HG02973 (cell line): ENCODE data around the gene SHF.

Source experiments
- ATAC-seq: cut with Tn5 transposase; IDR thresholded peaks from one replicate; pipeline ENCODE4 v1.9.1; 2021; ENCODE audit warnings: moderate library complexity; ENCODE audit not compliant: unreplicated experiment

Gene SHF

DNA sequence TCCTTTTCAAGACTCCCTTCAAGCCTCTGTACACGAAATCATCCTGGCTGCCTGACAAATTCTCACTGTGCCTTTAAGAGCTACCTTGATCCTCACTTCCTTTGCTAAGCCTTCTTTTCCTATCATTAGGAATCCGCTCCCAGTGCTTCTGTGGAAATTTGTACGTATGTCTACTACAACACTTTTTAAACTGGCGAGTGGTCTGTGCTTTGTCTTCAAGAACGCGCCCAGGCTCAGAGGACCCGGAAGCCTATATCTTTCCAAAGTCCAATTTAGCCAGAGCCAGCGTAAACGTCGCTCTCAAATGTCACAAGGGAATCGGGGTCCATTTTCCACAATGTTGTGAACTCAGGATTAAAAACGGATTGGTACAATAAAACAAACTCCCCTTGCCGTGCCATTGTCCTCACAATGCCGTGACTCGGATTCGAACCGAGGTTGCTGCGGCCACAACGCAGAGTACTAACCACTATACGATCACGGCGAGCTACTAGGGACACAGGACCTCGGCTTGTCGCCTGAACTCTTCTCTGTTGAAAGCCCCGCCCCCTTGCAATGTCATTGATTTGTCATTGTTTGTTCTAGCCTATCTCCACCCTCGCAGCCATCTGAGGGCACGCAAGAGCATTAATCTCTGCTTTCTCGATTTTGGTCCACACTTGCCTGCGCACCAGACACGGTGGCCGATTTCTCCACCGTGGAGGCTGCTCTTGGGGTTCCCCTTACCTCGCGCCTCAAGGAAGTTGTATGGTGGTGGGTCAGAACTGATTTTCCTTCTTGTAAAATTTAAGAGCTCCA is 12.4 kb upstream of the SHF start:
- peak; percentile 36 for ATAC-seq

DNA sequence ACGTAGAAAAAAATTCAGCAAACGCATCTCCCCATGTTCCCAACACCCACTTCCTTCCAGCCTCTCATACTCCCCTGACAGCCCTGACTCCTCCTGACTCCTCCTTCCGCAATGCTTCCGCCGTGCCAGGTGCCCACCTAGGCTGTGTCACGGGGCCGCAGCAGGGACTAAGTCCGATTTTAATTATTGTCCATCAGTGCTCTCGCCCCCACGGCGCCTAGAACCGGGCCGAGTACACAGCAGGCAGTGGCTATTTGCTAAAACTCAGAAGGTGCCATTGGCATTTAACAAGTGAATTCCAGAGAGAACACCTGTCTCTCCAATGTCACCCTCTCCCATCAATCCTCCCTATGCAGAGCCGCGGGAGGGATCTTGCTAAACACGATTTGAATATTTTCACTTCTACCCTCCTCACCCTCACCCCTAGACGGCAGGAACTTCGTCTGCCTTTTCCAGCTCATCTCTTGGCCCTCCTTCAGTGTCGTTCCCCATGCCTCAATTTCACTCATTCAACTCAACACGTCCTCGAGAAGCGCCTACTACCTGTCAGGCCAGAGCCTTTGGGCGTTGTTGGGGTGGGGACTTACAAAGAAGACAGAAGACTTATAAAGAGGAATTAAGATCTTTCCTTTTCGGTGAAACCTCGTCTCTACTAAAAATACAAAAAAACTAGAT is 11.5 kb upstream of the SHF start:
- peak; percentile 10 for ATAC-seq

DNA sequence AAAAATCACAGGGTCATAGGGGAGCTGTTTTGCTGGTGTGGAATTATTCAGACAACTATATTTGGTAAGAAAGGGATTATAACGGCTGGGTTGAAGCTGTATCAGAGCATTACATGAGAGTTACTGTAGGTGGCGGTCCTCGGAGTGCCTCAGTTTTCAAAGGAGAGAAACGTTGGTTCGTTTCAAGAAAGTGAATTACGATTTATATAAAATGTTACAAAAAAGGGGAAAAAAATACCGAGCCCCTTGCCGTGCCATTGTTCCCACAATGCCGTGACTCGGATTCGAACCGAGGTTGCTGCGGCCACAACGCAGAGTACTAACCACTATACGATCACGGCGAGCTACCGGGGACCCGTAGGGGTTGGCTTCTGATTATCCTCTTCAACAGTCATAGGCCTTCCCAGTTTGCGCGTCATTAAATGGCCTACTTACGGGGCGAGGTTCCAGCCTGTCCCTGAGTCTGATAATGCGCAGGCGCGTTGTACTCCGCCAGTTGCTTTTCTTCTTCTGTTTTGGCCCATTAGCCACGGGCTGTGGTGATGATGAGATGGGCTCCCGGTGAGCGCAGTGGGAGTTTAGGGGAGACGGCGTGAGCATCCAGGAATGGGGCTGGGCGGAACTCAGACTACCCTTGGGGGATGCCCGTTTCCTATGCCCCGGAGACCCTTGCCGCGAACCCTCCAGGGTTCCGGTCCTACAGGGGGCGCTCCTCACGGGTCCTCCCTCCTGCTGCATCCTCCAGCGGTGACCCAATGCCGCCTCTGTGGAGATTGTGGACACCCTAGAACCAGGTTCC is 10.8 kb upstream of the SHF start:
- peak; percentile 49 for ATAC-seq

DNA sequence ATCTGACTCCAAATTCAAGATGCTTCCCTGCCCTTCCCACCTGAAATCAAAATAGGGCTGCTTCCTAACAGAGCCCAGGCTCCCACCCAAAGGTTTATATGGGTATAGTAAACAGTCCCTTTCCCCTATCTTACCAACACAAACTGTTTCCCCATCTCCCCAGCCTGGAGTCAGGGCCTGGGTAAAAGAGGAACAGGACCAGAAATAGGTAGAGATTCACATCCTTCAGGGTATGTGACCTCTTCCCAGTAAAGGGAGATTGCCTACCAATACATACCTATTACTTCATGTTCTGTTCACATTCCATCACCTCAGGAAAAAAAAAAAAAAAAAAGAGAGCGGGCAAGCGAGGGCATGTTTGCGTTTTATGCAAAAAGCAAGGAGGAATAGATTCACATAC is 9.7 kb upstream of the SHF start:
- ATAC-seq: no peak

DNA sequence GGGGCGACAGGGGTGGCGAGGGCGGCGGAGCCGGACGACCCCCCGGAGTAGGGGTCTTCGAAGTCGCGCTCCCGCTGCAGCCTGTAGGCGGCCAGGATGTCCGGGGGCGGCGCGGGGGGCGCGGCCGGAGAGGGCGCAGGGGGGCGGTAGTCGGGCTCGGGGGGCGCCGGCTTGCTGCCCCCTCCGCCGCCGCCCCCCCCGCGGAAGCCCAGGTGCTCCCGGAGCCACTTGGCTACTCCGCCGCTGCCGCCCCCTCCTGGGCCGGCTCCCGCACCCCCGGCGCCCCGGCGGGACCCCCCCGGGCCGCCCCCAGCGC is 230 bp downstream of the SHF start:
- ATAC-seq: no peak

DNA sequence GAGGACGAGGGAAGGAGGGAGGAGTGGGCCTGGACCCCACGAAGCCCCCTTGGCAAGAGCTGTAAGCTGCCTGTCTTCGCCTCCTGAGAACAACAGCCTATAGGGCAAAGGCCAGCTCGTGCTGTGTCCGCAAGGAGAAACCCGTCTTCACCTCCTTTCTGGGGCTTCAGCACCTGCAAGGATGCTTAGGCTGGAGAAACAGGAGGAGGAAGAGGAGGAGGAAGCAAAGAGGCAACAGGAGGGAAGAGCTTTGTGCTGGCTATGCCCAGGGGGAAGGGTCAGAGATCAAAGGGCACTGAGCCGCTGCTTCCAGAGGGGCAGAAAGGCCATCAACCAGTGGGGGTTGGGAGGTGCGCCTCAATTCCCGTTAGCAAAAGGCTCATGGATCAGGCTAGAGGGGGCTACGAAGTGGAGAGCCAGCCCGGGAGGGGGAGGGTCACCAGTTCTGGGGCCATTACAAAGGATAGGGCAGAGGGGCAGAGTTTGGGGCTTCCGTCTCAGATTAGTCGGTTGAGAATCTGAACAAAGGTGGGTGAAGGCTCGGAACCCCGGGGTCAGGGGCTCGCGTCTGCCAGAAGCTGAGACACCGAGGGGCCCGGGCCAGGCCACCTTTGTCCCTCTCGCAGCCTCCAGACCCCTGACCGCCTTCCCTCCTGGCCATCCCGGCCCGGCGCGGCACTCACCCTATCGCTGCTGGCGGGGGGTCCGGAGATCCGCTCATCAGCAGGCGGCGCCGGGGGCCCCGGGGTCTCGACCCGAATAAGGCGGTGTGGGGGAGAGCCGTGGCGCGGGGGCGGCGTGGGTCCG is 792 bp downstream of the SHF start:
- no peak for ATAC-seq

DNA sequence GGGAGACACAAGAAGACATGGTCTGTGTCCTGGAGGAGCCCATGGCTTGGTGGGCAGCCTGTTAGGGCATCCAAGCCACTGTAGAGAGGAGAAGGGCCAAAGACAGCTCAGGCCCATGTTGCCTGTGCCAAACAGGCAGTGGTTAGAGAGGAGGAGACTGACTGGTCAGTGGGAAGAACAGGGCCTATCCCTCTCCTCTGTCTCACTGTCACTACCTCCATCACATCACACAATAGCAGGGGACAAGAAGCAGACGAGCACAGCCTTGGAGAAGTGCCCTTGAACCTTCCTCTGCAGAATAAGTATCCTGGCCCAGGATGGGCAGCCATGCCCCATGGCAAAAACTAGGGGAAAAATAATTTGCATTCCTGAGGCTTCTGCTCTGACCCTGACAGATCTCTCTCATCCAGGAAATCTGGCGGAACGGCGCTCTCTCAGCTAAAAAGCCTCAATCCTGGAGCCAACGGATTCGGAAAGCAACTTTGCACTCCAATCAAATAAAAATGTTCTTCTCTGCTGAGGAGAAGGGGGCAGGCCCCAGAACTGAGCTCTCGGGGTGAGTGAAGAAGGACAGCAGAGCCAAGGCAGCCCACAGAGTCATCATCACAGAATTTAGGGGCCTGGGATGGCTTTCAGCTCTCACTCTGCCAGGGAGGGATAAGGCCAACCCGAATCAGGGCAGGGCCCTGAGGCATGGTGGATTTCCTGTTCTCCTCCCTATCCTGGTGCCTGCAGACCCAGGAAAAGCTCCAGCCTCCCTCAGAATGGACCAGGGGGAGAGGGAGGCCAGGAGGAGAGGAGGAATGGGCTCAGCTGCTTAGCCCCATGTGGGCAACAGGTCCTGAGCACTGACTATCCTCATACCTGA is 1.6 kb downstream of the SHF start:
- ATAC-seq: no peak

DNA sequence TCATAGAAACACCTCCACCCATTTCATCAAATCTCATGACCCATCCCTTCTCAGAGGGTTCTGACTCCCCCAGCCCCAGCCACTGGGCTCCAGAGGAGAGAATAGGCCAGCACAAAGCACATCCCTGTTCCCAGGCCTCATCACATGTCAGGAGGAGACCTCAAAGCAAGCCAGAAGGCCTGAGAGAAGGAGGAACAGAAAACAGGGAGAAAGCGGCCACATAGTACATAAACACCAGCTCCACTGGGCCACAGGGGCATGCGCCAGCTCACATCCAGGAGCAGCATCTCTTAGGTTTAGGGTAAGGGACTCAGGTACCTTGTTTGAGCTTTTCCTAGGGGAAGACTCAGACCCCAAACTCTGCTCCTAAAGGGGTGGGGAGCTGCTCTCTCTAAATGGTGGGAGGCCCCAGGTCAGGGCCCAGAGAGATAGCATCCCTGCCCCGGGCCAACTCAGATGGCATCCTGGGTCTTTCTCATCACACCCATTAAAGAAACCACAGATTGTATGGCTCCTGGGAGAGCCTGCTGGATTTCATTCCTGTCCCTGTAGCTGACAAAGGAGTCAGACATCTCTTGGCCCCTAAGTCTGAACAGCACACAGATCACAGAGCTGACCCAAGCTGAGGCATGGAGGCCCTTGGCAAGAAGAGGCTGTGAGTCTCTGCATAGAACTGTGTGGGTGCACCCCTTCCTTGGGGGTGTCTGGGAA is 2.5 kb downstream of the SHF start:
- no peak for ATAC-seq

DNA sequence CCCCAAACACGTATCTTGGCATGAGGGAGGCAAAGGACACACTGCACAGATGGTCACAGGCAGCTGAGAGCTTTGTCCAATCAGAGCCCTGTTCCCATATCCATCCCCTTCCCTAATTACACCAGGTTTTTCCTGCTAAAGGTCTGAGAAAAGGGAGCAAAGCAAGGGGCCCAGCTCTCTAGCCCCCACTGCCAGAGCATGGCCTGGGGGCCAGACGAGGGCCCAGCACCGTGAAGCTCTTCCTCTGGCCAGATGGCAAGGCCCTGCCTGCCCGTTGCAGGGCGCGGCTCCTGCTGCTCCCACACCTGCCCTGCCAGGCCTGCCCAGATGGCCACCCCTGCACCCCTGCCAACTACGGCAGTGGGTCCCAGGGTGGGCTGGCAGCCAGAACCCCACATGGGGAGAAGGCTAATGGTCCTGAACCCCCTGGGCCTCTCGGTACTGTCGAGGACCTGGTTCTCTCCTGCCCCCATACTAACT is 3.2 kb downstream of the SHF start:
- no peak for ATAC-seq

DNA sequence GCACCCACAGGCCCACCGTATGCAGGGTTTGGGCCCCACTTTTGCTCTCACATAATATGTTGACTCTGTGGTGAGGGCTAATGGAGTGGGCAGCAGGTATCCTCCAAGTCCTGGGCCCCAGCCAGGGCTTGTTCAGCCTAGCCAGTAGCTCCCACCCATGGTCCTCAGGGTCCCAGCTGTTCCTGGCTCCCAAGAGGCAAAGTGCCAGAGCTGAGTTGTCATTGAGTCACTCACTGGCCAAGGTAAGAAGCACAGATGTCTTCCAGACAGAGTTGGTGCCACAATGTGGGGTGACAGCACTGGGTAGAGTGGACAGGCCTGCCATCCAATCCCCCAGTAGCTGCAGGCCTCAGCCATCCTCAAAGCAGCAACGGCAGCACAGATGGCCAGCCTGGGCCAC is 4.3 kb downstream of the SHF start:
- ATAC-seq: no peak

DNA sequence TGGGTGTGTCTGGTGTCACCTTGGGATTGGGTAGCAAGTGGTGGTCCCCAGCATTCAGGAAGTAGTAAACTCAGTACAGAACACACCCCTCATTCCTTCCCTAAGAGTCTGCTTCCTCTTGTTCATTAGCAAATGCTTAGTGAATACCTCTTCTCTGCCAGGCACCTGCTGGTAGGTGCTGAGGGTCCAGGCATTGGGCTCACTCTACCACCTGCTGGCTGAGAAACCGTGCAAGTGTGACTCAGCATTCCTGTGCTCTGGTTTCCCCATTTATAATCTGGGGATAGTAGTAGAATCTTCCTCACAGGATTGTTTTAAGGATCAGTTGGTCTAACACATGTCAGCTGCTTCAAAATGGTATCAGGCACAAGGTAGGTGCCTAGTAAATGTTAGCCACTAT is 4.8 kb downstream of the SHF start:
- no peak for ATAC-seq

DNA sequence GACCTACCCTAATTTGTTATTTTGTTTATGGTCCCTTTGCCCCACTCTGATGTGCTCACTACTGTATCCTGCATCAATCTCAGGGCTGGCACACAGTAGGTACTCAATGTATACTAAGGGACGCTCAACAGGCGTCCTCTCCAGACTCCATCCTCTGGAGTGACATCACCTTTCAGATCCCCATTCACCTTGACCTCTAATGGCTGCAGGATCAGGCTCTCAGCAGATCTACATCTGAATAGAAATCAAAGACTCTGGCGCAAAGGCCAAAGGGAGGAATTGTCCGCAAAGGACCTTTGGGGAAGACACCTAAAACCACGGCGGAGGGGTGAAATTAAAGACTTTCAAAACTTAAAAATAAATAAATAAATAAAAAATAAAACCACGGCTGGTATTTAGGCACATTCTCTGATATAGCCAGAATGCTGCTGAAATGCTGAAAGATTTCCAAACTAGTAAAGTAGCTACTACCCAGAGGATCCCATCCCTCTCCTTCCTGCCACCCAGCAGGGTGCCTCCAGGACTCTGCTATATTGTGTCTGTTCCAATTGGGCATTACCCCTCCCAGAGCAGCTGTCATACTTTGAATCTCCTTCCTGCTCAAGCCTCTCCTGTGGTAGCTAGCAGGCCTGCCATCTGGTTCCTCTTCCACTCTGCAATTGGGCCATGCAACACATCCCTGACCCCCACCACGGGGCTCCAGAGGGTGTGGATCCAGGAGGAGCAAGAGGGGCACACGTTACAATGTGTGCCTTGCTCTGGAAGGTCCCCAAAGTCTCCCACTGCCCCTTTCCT is 6.1 kb downstream of the SHF start:
- ATAC-seq: no peak

DNA sequence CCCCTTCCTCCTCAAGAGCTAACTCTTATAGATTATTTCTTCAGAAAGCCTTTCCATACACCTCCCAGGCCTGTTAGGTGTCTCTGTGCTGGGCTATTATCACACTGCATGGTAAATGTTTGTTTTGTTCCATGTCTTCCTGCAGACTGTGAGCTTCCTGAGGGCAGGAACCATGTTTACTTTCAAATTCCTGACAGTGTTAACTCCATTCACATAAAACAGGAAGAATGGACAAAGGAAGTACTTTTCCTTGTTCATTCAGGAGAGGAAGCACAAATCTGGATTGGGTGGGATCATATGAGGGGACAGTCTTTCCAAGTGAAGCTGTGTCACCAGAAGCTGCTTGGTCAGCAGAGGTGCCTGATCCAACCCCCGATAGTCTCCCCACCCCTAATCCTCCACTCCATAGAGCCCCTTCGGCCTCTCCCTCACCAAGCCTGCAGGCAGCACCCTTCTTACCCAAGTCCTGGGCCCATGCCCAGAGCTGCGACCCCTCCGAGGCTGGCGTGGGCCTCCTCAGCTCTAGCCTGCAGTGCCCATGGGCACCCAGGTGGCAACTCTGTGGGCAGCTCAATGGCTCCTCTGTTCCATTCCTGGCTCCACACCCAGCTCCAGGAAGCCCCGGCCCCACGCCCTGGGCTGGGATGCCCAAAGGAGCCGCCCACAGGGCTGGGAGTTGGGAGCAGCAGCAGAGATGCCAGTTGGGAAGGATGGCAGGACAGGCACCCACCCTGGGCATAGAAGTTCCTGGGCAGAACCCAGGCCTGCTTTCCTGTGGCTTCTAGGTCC is 6.9 kb downstream of the SHF start:
- no peak for ATAC-seq

DNA sequence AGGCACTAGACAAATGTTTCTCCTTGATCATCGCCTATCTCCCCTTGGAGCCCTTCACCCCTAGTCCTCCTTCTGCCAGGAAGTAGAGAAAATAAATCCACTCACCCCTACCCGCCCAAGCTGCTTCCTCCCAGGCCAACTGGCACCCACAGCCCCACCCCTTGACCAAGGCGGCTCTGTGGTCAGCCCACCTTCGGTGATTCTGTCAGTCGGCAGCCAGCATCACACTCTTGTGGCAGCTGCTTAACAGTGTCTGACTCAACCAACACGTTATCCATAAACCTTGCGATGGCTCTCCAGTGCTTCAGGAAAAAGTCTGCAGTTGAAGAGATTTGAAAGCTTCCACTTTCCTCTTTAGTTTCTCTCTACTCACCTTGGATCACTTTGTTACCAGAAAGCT is 7.6 kb downstream of the SHF start:
- no peak for ATAC-seq

DNA sequence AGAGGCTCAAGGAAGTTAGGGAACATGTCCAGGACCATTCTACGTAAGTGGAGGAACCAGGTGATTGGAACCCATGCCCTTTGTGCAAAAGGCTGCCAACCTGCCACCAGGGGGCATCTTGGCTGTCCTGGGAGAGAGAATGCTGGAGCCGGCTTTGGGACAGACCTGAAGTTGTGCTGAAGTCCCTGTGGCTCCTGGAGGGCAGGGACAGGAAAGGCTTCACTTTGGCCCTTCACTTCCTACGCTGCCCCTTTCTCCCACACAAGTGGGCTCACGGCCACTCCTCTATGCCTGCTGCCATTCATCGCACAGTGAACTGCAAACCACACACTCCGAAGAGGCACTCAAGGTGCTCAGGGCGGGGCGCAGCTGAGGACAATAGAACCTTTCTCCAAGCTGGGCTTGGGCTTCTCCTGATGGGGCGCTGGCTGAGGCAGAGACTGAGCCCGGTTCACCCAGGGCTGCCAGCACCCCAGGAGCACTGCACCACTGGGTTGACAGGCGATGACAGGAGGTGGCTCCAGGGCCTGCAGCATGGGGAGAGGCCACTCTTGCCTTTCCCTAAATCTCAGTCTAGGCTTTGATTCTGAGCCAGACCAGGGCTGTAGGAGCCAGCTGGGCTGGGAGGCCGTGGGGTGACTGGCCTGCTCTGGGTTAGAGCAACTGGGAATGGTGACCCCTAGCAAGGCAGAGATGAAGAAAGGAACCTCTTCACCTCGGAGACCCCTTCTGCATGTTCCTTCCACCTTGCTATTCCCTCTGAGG is 8.4 kb downstream of the SHF start:
- no peak for ATAC-seq

DNA sequence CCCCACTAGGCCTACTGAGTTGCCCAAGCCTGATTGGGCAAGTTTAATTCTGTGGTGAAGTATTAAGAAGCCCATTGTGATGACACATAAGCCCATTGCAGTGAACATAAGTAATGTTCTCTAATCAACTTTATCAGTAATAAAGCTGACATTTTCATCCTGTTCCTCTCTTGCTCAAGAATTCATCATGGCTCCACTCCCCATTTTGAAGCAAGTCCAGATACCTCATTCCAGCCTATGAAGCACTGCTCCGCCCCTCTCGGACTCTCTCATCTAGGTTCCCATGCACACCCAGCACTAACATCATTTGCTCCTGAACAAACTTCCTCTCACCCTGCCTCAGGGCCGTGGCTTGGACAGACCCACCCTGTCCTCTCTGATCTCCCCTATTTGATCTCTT is 10.5 kb downstream of the SHF start:
- no peak for ATAC-seq

DNA sequence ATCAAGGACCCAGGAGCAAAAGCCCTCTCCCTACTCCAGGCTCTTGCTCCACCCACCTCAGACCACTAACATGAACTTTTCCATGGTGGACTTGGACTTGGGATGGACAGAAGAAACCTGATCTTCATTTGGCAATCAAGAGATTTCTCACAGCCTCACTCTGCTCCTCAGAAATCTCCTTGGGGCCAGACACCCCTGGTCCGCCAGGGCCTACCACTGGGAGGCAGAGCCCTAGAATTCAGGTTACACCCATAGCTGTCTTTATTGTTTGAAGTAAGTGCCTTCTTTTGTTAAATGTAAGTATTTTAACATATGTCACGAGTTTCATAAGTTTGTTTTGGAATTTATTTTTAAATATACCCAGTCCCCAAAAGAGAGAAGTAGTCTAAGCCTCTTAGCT is 13.2 kb downstream of the SHF start:
- no peak for ATAC-seq
